Thyroid gland (tissue), 4 donors: ENCODE measurements around the gene CRYBG2.

Experiments used
- CTCF ChIP-seq, 6 experiments: fragments of 200-600 bp in 3 of 6; fragments of 450-650 bp in 3 of 6; sonication (generic) in 3 of 6; IDR thresholded peaks; one replicate each; pipeline ENCODE4 v1.5.1; 2016 to 2019; ENCODE audit warnings: antibody characterized with exemption in 6 of 6, mild to moderate bottlenecking in 2 of 6, inconsistent platforms in 1 of 6, moderate library complexity in 1 of 6
- POLR2A ChIP-seq, 2 donors: fragments of 450-650 bp; IDR thresholded peaks; one replicate each; pipeline ENCODE4 v1.6.1; 2017; ENCODE audit warnings: antibody characterized with exemption in 2 of 2, mild to moderate bottlenecking in 2 of 2, moderate library complexity in 1 of 2

GRCh38 chr1:26359981-26360806 is 6.3 kb upstream of the CRYBG2 start:
- TF ChIP-seq CTCF (IDR thresholded peaks at IDR 0.05) = no peak
- TF ChIP-seq POLR2A (IDR thresholded peaks at IDR 0.05) = no peak
